ENCODE measurements around the gene ARHGAP25.
"Not testable (repeated sequence)": the region's sequence is repeated elsewhere in the genome, so short reads cannot be mapped to it uniquely, and the experiment has no call there.

Gene ARHGAP25

GRCh38 chr2:68800517-68800916, 65.9 kb downstream of the ARHGAP25 start:
- H3K27ac ChIP-seq: peak overlapping the region; percentile 84
- CTCF ChIA-PET: interaction anchor here (0.7 kb wide), 1 partner anchor 13 kb away, joined by 3 read pairs; no protein-coding TSS in a partner anchor
- TF ChIP-seq, protein P1, sequence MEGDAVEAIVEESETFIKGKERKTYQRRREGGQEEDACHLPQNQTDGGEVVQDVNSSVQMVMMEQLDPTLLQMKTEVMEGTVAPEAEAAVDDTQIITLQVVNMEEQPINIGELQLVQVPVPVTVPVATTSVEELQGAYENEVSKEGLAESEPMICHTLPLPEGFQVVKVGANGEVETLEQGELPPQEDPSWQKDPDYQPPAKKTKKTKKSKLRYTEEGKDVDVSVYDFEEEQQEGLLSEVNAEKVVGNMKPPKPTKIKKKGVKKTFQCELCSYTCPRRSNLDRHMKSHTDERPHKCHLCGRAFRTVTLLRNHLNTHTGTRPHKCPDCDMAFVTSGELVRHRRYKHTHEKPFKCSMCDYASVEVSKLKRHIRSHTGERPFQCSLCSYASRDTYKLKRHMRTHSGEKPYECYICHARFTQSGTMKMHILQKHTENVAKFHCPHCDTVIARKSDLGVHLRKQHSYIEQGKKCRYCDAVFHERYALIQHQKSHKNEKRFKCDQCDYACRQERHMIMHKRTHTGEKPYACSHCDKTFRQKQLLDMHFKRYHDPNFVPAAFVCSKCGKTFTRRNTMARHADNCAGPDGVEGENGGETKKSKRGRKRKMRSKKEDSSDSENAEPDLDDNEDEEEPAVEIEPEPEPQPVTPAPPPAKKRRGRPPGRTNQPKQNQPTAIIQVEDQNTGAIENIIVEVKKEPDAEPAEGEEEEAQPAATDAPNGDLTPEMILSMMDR (conservative IDR thresholded peaks at IDR 0.05; ENCODE audit: low read depth): no peak
- no peak for DNase-seq (ENCODE audit: low spot score)
- POLR2A ChIA-PET (ENCODE audit: low non-redundant PET): no interaction called here

DNA sequence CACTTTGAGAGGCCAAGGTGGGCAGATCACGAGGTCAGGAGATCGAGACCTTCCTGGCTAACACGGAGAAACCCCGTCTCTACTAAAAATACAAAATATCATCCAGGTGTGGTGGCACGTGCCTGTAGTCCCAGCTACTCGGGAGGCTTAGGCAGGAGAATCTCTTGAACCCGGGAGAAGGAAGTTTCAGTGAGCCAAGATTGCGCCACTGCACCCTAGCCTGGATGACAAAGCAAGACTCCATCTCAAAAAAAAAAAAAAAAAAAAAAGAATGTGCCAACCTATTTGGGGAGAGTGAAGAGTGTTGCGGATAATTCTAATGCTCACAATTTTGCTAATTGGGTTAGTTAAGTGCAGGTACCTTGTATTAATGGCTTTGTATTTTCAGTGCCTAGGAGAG, 67.5 kb downstream of the ARHGAP25 start:
- POLR2A ChIA-PET (ENCODE audit: low non-redundant PET); DNase-seq (ENCODE audit: low spot score); H3K27ac ChIP-seq: not testable (repeated sequence)
- CTCF ChIA-PET: interaction anchor here (0.7 kb wide), 2 partner anchors 14 to 21 kb away, joined by 3 read pairs; no protein-coding TSS in a partner anchor

DNA sequence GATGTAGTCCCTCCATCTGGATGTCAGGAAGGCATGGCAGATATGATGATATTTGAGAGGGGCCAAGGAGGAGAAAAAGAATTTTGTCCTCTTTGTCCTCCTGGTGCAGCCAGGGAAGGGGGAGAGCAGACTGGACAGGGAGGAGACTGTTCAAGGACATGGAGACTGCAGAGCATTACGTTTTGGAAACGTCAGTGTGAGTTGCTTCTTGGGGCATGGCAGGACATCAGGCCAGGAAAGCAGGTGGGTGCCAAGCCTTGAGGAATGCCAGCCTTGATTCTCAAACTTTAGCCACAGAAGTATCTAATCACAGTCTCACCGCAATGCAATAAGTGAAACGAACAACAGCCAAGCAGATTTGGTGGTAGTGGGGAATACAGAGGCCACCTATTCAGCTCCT, 70.4 kb downstream of the ARHGAP25 start:
- CTCF ChIA-PET: no interaction called here
- TF ChIP-seq, protein P1 (conservative IDR thresholded peaks at IDR 0.05; ENCODE audit: low read depth): no peak
- H3K27ac ChIP-seq: no peak overlapping the region
- POLR2A ChIA-PET (ENCODE audit: low non-redundant PET): no interaction called here
- no peak for DNase-seq (ENCODE audit: low spot score)

DNA sequence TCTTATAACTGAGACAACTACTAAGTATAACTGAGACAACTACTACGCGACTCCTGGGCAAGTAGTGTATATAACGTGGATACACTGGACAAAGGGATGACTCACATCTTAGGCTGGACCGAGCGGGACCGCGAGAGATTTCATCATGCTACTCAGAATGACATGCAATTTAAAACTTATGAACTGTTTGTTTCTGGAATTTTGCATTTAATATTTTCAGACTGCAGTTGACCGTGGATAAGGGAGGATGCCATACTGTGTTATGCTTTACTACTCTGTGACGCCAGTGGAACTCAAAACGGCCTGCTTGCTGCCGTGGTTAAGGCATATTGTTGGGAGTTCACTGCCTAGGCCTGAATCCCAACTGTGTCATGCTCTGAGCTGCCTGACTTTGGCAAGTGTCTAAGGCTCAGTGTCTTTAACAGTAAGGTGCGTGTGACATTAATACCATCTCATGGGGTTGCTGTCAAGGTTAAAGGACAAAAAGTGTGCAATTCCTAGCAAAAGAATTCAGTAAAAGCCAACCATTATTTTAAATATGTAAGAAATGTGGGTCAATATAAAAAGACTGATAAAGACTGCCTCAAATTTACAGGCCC, 72.0 kb downstream of the ARHGAP25 start:
- ChIA-PET POLR2A (ENCODE audit: low non-redundant PET) (no interaction called here), CTCF (interaction anchor here (1.2 kb wide), 1 partner anchor 55 kb away, joined by 3 read pairs; no protein-coding TSS in a partner anchor)
- TF ChIP-seq, protein P1 (conservative IDR thresholded peaks at IDR 0.05; ENCODE audit: low read depth): no peak
- H3K27ac ChIP-seq: peak overlapping the region; percentile 93
- peak; percentile 55 for DNase-seq (ENCODE audit: low spot score)

GRCh38 chr2:68807821-68808266, 73.2 kb downstream of the ARHGAP25 start:
- ChIA-PET CTCF (interaction anchor here (0.5 to 1.2 kb wide), 4 partner anchors 31 to 1099 kb away, joined by 3 to 5 read pairs (median 3); no protein-coding TSS in a partner anchor), POLR2A (ENCODE audit: low non-redundant PET) (interaction anchor here (0.6 kb wide), 1 partner anchor 341 kb away, joined by 5 read pairs; the partner anchor contains the start of gene FBXO48)
- peak; percentile 80 for DNase-seq (ENCODE audit: low spot score)
- TF ChIP-seq, protein P1 (conservative IDR thresholded peaks at IDR 0.05; ENCODE audit: low read depth): no peak
- H3K27ac ChIP-seq: peak overlapping the region; percentile 93

DNA sequence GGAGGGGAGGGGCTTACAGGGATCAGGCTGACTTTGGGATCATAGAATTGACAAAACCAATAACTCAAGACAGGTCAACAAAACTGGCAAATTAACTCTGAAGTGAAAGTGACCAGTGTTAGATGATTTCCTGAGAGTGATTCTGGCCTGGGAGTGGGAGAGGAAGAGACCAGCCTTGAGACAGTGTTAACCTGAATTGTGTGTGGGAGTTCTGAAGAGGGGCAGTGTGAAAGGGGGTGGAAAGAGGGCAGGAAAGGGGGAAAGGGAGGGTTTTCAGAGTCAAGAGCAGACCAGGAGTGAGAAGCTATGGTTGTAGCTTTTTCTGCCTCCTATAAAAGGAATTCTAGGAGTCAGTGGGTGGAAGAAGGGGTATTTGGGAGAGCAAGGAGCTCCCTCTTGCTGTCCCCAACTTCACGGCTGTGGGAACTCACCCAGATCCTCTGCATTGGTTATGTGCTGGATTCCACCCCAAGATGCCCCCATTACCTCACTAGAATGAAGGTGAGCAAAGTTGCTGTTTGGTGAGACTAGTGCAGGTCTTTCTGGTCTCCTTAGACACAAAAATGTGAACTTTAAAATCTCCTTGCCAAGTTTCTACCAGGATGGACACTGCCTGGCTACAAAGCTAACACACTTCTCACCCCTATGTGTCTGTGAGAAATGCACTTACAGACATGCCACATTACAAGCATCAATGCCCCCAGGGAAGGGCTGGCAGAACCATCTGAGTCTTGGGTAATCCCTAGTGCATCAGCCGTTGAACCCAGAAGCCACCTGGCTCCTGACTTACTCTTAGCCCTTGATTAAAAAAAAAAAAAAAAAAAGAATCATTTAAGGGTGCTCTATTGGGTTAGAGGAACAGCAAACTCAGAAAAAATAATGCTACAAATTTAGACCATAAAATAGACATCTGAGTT, 75.0 kb downstream of the ARHGAP25 start:
- ChIA-PET POLR2A (ENCODE audit: low non-redundant PET) (interaction anchor here (0.6 kb wide), 1 partner anchor 90 kb away, joined by 3 read pairs; no protein-coding TSS in a partner anchor), CTCF (interaction anchor here (0.7 kb wide), 2 partner anchors 41 to 670 kb away, joined by 3 to 4 read pairs; no protein-coding TSS in a partner anchor)
- DNase-seq (ENCODE audit: low spot score): no peak
- H3K27ac ChIP-seq: peak overlapping the region; percentile 74
- TF ChIP-seq, protein P1 (conservative IDR thresholded peaks at IDR 0.05; ENCODE audit: low read depth): no peak
